HG02763 (cell line): ENCODE data around the gene FGFR2.

ENCODE experiments used
- ATAC-seq: cut with Tn5 transposase; IDR thresholded peaks from one replicate; pipeline ENCODE4 v1.9.1; 2021; ENCODE audit warnings: mild to moderate bottlenecking, moderate library complexity; ENCODE audit not compliant: unreplicated experiment

FGFR2 gene

DNA sequence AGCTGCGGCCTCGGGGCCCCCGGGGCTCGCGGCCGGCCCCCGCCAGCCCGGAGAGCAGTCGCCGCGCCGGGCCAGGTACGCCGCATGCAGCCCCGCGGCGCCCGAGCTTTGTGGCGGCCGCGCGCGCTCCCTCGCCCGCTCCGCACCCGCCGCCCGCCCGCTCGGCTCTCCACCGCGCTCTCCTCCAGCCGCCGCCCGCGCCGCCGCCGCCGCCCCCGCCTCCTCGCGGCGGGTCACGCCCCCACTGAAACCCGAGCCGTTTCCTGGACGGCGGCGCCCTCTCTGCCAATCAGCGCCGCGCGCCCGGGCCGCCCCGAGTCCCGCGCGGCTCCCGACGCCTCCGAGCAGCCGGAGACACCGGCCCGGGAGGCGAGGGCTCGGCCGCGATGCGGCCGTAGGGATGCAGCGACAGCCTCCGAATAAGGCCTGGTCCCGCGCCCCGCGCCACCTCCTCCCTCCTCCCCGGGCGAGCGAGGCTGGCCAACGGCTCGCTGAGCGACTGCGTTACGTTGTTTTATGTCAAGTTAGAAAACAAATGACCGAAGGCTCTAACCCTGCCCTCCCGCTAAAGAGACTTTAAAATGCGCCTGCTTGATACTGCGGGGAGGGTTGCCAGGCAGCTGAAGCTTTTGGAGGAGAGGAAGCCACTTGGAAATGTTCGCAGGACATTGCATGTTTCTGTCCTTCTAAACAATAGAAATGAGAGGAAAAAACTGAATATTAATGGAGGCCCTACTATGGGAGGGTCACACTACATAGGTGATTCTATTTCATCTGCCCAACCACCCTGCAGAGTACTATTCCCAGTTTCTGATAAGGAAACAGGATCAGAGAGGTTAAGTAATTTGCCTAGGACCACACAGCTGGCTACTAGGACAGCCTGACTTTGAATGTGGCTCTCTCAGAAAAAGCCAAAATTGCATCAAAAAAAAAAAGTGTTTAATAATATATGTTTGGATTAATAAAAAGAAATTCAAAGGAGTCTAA lies at the start of gene FGFR2:
Gene FGFR2 (minus strand): TSS at position 182 of the 987 bp plus-strand sequence. CDS start 4,627 bp downstream, outside the sequence.
- peak; percentile 89 for ATAC-seq

DNA sequence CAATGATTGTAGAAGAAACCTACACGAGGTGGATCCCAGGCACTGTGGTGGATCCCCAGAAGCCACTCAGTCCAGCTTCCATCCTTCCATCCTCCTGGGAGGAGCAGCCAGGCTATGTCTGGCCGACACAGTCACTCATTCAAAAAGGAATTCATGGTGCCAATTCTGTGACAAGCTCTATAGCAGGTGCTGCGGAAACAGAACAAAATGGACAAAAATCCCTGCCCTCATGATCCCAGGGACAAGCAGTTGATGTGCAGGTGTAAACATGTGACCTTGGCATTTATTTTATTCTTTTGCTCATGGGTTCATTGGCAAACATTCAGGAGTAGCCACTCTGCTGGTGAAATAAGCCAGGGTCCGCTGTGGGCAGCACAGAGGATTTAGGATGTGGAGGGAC lies 49.2 kb upstream of the FGFR2 start:
- ATAC-seq, result no peak

DNA sequence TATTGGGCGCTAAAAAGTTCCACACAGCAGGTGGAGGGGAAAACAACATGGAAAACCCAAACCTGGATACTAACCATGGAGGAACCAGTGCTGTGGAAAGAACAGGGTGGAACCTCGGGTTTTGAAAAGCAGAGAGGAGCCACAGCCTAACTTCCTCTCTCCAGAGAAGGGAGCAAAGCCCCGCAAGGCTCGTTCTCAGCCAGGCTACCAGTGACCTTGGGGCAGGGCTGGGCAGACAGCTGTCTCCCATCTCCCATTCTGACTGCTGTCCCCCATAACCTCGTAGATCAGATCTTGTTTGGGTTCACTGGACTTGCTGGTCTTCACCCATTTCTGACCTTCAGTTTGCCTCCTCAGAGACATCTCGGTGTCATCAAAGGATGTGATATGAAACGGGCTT lies 47.5 kb upstream of the FGFR2 start:
- ATAC-seq, result no peak

GRCh38 chr10:121644501-121644900 lies 46.3 kb upstream of the FGFR2 start:
- ATAC-seq, result no peak

GRCh38 chr10:121640266-121640665 lies 42.0 kb upstream of the FGFR2 start:
- no peak for ATAC-seq

DNA sequence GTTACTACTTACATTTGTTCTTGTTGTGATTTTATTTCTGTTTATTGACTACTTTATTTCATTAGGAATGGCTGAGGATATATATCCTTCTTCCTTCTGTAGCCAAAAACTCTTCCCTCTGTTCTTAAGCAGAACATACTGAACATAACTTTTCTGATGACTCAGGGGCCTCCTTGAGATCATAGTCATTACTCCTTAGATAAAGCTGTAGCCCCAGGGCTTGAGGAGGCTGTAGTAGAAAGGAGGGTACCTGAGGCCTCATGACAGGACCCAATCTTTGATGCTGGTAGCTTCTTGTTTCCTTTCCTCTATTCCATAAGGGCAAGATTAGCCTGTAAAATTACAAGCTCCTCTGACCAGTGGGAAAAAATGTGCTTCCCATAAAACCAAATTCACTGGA lies 41.2 kb upstream of the FGFR2 start:
- ATAC-seq, result no peak

- no peak for ATAC-seq
Measured at GRCh38 chr10:121637437-121637836, 39.2 kb upstream of the FGFR2 start.

DNA sequence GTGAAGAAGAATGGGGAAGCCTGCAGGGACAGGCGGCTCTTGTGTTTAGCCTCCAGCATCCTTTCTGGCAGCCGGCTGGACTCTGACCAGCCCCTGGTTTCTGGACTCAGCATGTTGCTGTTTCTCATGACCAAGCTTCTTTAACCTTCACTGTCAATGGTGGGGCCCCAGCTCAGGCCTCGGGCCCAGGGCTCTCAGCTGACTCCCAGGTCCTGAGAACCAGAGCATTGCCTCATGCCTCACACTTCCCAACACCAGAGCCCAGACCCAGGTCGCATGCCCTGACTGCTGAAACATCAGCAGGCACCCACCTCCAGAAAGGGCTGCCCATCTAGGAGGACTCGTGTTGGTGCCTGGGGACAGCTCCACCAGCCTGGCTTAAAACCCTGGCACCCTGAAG lies 34.8 kb upstream of the FGFR2 start:
- ATAC-seq, result no peak

DNA sequence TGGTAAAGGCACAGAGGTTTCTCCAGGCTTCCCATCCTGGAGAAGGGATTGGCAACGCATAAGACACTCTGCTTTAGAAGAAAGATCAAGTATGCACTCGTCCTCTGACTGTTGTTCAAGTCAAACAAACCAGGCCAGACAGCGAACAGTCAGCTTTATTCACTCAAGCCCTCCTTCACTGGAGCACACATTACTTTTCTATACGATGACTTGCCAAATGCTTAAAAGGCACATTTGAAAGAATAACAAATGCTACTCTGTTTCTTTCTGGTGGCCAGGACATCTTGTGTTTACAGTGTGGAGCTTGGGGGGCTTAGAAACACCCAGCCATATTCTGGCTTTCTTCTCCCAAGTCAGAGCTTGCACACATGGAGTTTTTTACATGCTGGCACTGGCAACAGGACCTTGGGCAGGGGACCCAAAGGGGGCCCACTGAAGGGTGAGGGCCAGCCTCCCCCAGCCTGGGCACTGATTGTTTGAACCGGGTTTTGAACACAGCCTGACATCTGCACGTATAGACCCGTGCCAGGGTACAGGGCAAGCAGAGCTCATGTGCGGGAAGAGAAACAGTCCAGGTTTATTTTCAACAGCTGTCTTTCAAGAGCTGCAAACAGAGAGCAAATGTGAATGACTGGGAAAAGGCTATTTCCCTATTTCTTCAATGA lies 33.3 kb upstream of the FGFR2 start:
- no peak for ATAC-seq

- no peak for ATAC-seq
Measured at GRCh38 chr10:121628859-121629258, 30.6 kb upstream of the FGFR2 start.

GRCh38 chr10:121627876-121628581 lies 29.8 kb upstream of the FGFR2 start:
- no peak for ATAC-seq

- ATAC-seq, result no peak
Measured at GRCh38 chr10:121624836-121625486, 26.7 kb upstream of the FGFR2 start.

- ATAC-seq, result no peak
Measured at GRCh38 chr10:121618906-121619305, 20.7 kb upstream of the FGFR2 start.

DNA sequence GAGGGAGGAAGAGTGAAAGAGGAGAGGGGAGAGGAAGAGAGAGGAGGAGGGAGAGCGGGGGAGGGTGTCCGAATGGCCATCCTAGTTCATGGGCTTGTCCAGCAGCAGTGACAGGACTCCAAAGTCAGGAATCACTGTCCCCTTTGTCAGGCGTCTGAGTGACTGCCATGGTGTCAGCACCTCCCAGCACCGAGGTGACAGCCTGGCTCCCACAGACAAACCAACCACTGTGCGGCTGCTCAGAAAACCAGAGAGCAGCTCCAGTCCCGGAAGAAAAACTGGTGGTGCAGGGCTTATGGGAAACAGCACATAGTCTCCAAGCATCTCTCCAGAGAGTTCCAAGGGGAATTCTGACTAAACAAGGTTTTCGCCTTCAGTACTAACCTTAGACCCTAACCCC lies 18.9 kb upstream of the FGFR2 start:
- ATAC-seq, result no peak

DNA sequence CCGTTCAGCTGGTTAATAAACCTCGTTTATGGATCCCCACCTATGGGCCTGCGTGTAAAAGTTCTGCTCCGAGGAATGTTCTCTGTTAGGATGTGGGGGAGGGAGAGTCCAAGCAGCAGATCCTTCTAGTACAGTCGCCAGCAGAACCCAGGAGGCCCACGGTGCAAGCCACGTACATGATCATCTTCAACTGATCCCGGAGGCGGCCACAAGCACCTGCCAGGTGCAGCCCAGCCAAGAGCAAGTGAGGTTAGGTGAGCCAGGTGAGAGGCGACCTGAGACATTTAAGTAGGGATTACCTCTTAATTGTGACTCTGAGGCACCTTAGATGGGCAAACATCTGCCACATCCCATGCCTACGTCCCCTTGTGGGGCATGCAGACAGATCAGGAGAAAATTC lies 18.0 kb upstream of the FGFR2 start:
- ATAC-seq, result no peak

GRCh38 chr10:121615836-121616235 lies 17.6 kb upstream of the FGFR2 start:
- no peak for ATAC-seq

DNA sequence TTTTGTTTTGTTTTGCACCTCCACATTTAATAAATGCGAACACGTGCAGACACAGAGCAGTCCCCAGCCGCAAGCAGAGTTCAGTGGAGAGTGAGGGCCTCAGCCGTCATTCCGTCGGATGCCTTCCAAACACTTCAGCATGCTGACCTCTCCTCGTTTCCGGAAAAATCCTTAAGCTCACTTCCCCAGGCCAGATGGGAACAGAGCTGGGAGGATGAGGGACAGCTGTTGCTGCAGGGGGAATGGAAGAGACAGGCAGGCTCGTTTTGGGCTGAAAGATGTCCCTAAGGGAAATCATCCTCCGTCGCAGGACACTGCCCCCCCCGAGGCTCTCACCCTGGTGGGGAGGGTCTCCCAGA lies 17.2 kb upstream of the FGFR2 start:
- no peak for ATAC-seq

DNA sequence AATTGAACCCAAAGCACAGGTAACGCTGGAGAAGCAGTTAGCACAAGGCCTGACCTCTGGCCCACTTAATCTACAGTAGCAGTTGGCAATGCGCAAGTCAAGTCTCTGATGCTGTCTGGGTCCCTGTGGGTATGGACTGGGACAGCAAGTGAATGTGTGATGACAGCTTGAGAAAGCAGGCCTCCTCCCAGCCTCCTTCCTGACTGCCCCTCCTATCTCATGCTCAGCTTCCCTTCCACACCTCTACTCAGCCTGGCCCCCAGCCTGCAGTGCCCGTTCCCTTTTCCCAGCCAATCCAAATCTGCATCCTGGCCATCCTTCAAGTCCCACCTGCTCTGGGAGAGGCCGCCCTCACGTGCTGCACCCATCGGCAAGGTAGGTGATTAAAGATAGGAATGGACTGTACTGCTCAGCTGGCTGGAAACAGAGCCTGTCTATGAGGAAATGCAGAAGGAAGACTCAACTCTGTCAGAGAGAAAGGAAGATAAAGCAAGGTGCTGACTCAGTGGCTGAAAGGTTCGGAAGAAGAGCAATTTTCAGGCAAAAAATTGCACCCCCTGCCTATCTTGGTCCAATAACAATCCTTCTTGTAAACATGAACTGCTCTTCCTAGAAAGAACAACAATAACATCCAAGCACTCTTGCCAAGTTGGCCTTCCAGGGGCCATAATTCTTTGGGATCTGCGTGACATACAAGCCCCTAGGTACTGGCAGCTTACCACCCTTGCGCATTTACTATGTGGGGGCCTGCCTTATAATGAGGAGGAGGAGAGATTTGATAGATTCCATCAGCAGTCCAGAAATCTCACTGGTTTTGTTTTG lies 16.6 kb upstream of the FGFR2 start:
- ATAC-seq, result no peak

DNA sequence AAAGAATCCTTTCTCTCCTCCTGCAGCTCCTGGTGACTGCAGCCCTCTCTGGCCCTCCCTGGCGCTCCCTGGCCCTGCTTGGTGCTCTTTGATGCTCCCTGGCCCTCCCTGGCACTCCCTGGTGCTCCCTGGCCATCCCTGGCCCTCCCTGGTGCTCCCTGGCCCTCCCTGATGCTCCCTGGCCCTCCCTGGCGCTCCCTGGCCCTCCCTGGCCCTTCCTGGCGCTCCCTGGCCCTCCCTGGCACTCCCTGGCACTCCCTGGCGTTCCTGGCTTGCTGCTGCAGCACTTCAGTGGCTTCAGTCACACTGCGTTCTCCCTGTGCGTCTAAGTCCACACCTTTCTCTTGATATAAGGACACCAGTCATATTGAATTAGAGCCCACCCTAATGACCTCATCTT lies 15.2 kb upstream of the FGFR2 start:
- no peak for ATAC-seq
